KOPT-K1 (cell line): ENCODE results near the gene THRB.

Experiments used
- H3K27ac ChIP-seq: fragments of 200-600 bp; sonication (generic); 2 replicates; pipeline ENCODE4 v1.5.1; 2016; ENCODE audit warnings: antibody characterized with exemption, mild to moderate bottlenecking, low read depth, low read length; ENCODE audit not compliant: poor library complexity, severe bottlenecking
- H3K36me3 ChIP-seq: fragments of 200-600 bp; sonication (generic); 2 replicates; pipeline ENCODE4 v1.5.1; 2017; ENCODE audit warnings: antibody characterized with exemption, mild to moderate bottlenecking, low read length, moderate library complexity; ENCODE audit not compliant: insufficient read depth
- H3K9me3 ChIP-seq: fragments of 200-600 bp; sonication (generic); 2 replicates; pipeline ENCODE4 v1.5.1; 2017; ENCODE audit warnings: antibody characterized with exemption, low read length, mild to moderate bottlenecking; ENCODE audit not compliant: insufficient read depth, poor library complexity, severe bottlenecking

The THRB gene

GRCh38 chr3:24494618-24495325, at the start of gene THRB:
Gene THRB (minus strand): TSS chr3:24494850.
- Histone ChIP-seq H3K9me3 (no peaks in the 10 kb centered on the region), H3K27ac (no peak within 1 kb of the TSS), H3K36me3 (no peaks in the 10 kb centered on the region)

GRCh38 chr3:24541935-24542334, 47.3 kb upstream of the THRB start:
- no peaks in the 10 kb centered on the region for H3K9me3 ChIP-seq
- H3K27ac ChIP-seq: no peak overlapping the region
- no peaks in the 10 kb centered on the region for H3K36me3 ChIP-seq

GRCh38 chr3:24540821-24541220, 46.2 kb upstream of the THRB start:
- H3K27ac ChIP-seq: no peak overlapping the region
- H3K9me3 ChIP-seq: no peaks in the 10 kb centered on the region
- no peaks in the 10 kb centered on the region for H3K36me3 ChIP-seq

GRCh38 chr3:24539699-24540098, 45.0 kb upstream of the THRB start:
- no peak overlapping the region for H3K27ac ChIP-seq
- H3K36me3 ChIP-seq: no peaks in the 10 kb centered on the region
- H3K9me3 ChIP-seq: no peaks in the 10 kb centered on the region

- H3K36me3 ChIP-seq: no peaks in the 10 kb centered on the region
- H3K27ac ChIP-seq: no peak overlapping the region
- no peaks in the 10 kb centered on the region for H3K9me3 ChIP-seq
Observed at GRCh38 chr3:24538891-24539290, 44.2 kb upstream of the THRB start.

- Histone ChIP-seq H3K27ac (no peak overlapping the region), H3K9me3 (no peaks in the 10 kb centered on the region), H3K36me3 (no peaks in the 10 kb centered on the region)
Observed at GRCh38 chr3:24533561-24534193, 39.0 kb upstream of the THRB start.

- H3K36me3 ChIP-seq: no peaks in the 10 kb centered on the region
- no peak overlapping the region for H3K27ac ChIP-seq
- no peaks in the 10 kb centered on the region for H3K9me3 ChIP-seq
Observed at GRCh38 chr3:24530471-24530870, 35.8 kb upstream of the THRB start.

GRCh38 chr3:24529210-24529609, 34.6 kb upstream of the THRB start:
- Histone ChIP-seq H3K27ac (no peak overlapping the region), H3K9me3 (no peaks in the 10 kb centered on the region), H3K36me3 (no peaks in the 10 kb centered on the region)

- no peaks in the 10 kb centered on the region for H3K9me3 ChIP-seq
- no peak overlapping the region for H3K27ac ChIP-seq
- no peaks in the 10 kb centered on the region for H3K36me3 ChIP-seq
Observed at GRCh38 chr3:24526640-24527212, 32.1 kb upstream of the THRB start.

GRCh38 chr3:24525557-24525956, 30.9 kb upstream of the THRB start:
- Histone ChIP-seq H3K36me3 (no peaks in the 10 kb centered on the region), H3K9me3 (no peaks in the 10 kb centered on the region), H3K27ac (no peak overlapping the region)

- H3K27ac ChIP-seq: no peak overlapping the region
- H3K9me3 ChIP-seq: no peaks in the 10 kb centered on the region
- no peaks in the 10 kb centered on the region for H3K36me3 ChIP-seq
Observed at GRCh38 chr3:24525022-24525421, 30.4 kb upstream of the THRB start.

- no peaks in the 10 kb centered on the region for H3K36me3 ChIP-seq
- no peaks in the 10 kb centered on the region for H3K9me3 ChIP-seq
- no peak overlapping the region for H3K27ac ChIP-seq
Observed at GRCh38 chr3:24523988-24524727, 29.5 kb upstream of the THRB start.

GRCh38 chr3:24523215-24523614, 28.6 kb upstream of the THRB start:
- Histone ChIP-seq H3K27ac (no peak overlapping the region), H3K9me3 (no peaks in the 10 kb centered on the region), H3K36me3 (no peaks in the 10 kb centered on the region)

- no peak overlapping the region for H3K27ac ChIP-seq
- H3K36me3 ChIP-seq: no peaks in the 10 kb centered on the region
- no peaks in the 10 kb centered on the region for H3K9me3 ChIP-seq
Observed at GRCh38 chr3:24522146-24522579, 27.5 kb upstream of the THRB start.

- no peaks in the 10 kb centered on the region for H3K9me3 ChIP-seq
- H3K27ac ChIP-seq: no peak overlapping the region
- H3K36me3 ChIP-seq: no peaks in the 10 kb centered on the region
Observed at GRCh38 chr3:24521420-24522145, 26.9 kb upstream of the THRB start.
